IMR-90 (cell line): ENCODE measurements around the gene PSMD8. TPM values are rescaled to one million over a fixed set of nuclear protein-coding genes. Genes with fewer than 3 reads are reported as not detected.

Source experiments
- ATAC-seq: fragments of 200-7000 bp; cut with Tn5 transposase; 2 replicates; pipeline ENCODE4 v1.9.1; 2020; ENCODE audit warnings: low read depth, mild to moderate bottlenecking, moderate library complexity
- BruUV-seq: library from RNA; stranded (reverse); fragments of 400-500 nt; replicated peaks from 2 replicates; lab custom pipeline; 2021; lab: Mats Ljungman, UMichigan
- CTCF ChIA-PET: fragments of 300-600 bp; formaldehyde crosslinking; extraction: SDS; loops from one replicate; lab custom pipeline; 2021; ENCODE audit warnings: antibody characterized with exemption; lab: Yijun Ruan, JAX
- POLR2A ChIA-PET: fragments of 300-600 bp; sonication (Branson Sonifier 250); formaldehyde crosslinking; loops from one replicate; lab custom pipeline; 2022; ENCODE audit warnings: antibody characterized with exemption; ENCODE audit not compliant: unreplicated experiment; lab: Charles Lee
- DNase-seq: peaks from one replicate; pipeline ENCODE4 v3.0.0; 2013
- H2AFZ ChIP-seq: replicated peaks from 2 replicates; pipeline ENCODE3; 2013; ENCODE audit warnings: low read length, mild to moderate bottlenecking; ENCODE audit not compliant: poor library complexity
- H2AK5ac ChIP-seq: 2 replicates; pipeline ENCODE4 v1.6.1; 2013; ENCODE audit warnings: low read depth, low read length, inconsistent platforms
- H2AK9ac ChIP-seq: replicated peaks from 2 replicates; pipeline ENCODE3; 2013; ENCODE audit warnings: mild to moderate bottlenecking, low read depth, low read length, moderate library complexity; ENCODE audit not compliant: poor library complexity
- H2BK120ac ChIP-seq: 2 replicates; pipeline ENCODE4 v1.6.1; 2013; ENCODE audit warnings: low read depth, low read length, inconsistent platforms
- H2BK15ac ChIP-seq: 3 replicates; pipeline ENCODE4 v1.6.1; 2013; ENCODE audit warnings: low read depth, low read length, inconsistent platforms
- H2BK20ac ChIP-seq: 2 replicates; pipeline ENCODE4 v1.6.1; 2013; ENCODE audit warnings: low read depth, mild to moderate bottlenecking, inconsistent platforms, low read length, moderate library complexity
- H2BK5ac ChIP-seq: 2 replicates; pipeline ENCODE4 v1.6.1; 2013; ENCODE audit warnings: mild to moderate bottlenecking, low read depth, low read length, inconsistent platforms; ENCODE audit not compliant: poor library complexity, severe bottlenecking
- H3K14ac ChIP-seq: replicated peaks from 2 replicates; pipeline ENCODE4 v1.6.1; 2013; ENCODE audit warnings: low read depth, low read length, inconsistent platforms
- H3K18ac ChIP-seq: 2 replicates; pipeline ENCODE4 v1.6.1; 2013; ENCODE audit warnings: low read depth, low read length, control low read depth
- H3K23ac ChIP-seq: 2 replicates; pipeline ENCODE4 v1.6.1; 2013; ENCODE audit warnings: low read depth, low read length, inconsistent platforms
- H3K27ac ChIP-seq: 2 replicates; pipeline ENCODE4 v1.5.1; 2013; ENCODE audit warnings: mild to moderate bottlenecking, control low read depth, low read length; ENCODE audit not compliant: insufficient read depth
- H3K27me3 ChIP-seq: 2 replicates; pipeline ENCODE4 v1.6.1; 2013; ENCODE audit warnings: low read length; ENCODE audit not compliant: control insufficient read depth, insufficient read depth
- H3K36me3 ChIP-seq: 2 replicates; pipeline ENCODE4 v1.6.1; 2013; ENCODE audit warnings: low read length, mixed read lengths; ENCODE audit not compliant: control insufficient read depth, insufficient read depth
- H3K4ac ChIP-seq: 2 replicates; pipeline ENCODE4 v1.6.1; 2013; ENCODE audit warnings: low read depth, low read length, inconsistent platforms
- H3K4me1 ChIP-seq: 2 replicates; pipeline ENCODE4 v1.6.1; 2013; ENCODE audit warnings: low read length, mixed read lengths; ENCODE audit not compliant: control insufficient read depth, insufficient read depth
- H3K4me2 ChIP-seq: 2 replicates; pipeline ENCODE4 v1.6.1; 2013; ENCODE audit warnings: low read depth, mild to moderate bottlenecking, control low read depth, low read length, moderate library complexity
- H3K4me3 ChIP-seq: 2 replicates; pipeline ENCODE4 v1.5.1; 2013; ENCODE audit warnings: low read depth, mild to moderate bottlenecking, control low read depth, low read length, moderate library complexity; ENCODE audit not compliant: insufficient read depth
- H3K56ac ChIP-seq: 2 replicates; pipeline ENCODE4 v1.6.1; 2013; ENCODE audit warnings: low read length, inconsistent platforms; ENCODE audit not compliant: insufficient read depth; ENCODE audit errors: extremely low read depth
- H3K79me1 ChIP-seq, 2 experiments: 2 replicates each; pipeline ENCODE4 v1.6.1; 2013; ENCODE audit warnings: low read length in 2 of 2, inconsistent platforms in 1 of 2, low read depth in 1 of 2
- H3K9ac ChIP-seq: 2 replicates; pipeline ENCODE4 v1.6.1; 2013; ENCODE audit warnings: low read depth, low read length, control low read depth
- H3K9me1 ChIP-seq: 2 replicates; pipeline ENCODE4 v1.6.1; 2013; ENCODE audit warnings: low read length, inconsistent platforms; ENCODE audit not compliant: insufficient read depth
- H3K9me3 ChIP-seq: 2 replicates; pipeline ENCODE4 v1.6.1; 2013; ENCODE audit warnings: low read length; ENCODE audit not compliant: control insufficient read depth, insufficient read depth
- H4K20me1 ChIP-seq: 2 replicates; pipeline ENCODE4 v1.6.1; 2013; ENCODE audit warnings: low read length, inconsistent platforms; ENCODE audit not compliant: insufficient read depth
- H4K5ac ChIP-seq: 2 replicates; pipeline ENCODE4 v1.6.1; 2013; ENCODE audit warnings: mild to moderate bottlenecking, low read depth, low read length, control low read depth
- H4K8ac ChIP-seq, 2 experiments: 2 replicates each; pipeline ENCODE4 v1.6.1; 2013; ENCODE audit warnings: low read depth in 2 of 2, low read length in 2 of 2, control low read depth in 1 of 2, inconsistent platforms in 1 of 2
- H4K91ac ChIP-seq: 2 replicates; pipeline ENCODE4 v1.6.1; 2013; ENCODE audit warnings: low read depth, low read length, inconsistent platforms; ENCODE audit not compliant: insufficient read depth
- BHLHE40 ChIP-seq: fragments of 150-350 bp; IDR thresholded peaks from 2 replicates; pipeline ENCODE4 v1.6.1; 2016; ENCODE audit warnings: mild to moderate bottlenecking, low read depth, low read length
- CEBPB ChIP-seq: IDR thresholded peaks from 2 replicates; pipeline ENCODE4 v1.6.1; 2012; ENCODE audit warnings: low read depth, low read length, improper control_type of control experiment
- CHD1 ChIP-seq: IDR thresholded peaks from 2 replicates; pipeline ENCODE4 v1.6.1; 2012; ENCODE audit warnings: low read depth, low read length, improper control_type of control experiment
- CTCF ChIP-seq: conservative IDR thresholded peaks from 2 replicates; pipeline ENCODE4 v1.5.1; 2012; ENCODE audit warnings: mild to moderate bottlenecking, low read depth, low read length, improper control_type of control experiment
- ELK1 ChIP-seq: fragments of 150-350 bp; IDR thresholded peaks from 2 replicates; pipeline ENCODE4 v1.6.1; 2016; ENCODE audit warnings: low read depth, mild to moderate bottlenecking, low read length, moderate library complexity, borderline replicate concordance
- FOS ChIP-seq: fragments of 150-350 bp; IDR thresholded peaks from 2 replicates; pipeline ENCODE4 v1.6.1; 2016; ENCODE audit warnings: low read depth, low read length
- MAFK ChIP-seq: IDR thresholded peaks from 2 replicates; pipeline ENCODE4 v1.6.1; 2012; ENCODE audit warnings: low read depth, low read length, improper control_type of control experiment
- MAZ ChIP-seq: IDR thresholded peaks from 2 replicates; pipeline ENCODE4 v1.6.1; 2012; ENCODE audit warnings: low read depth, mild to moderate bottlenecking, low read length, improper control_type of control experiment, moderate library complexity, borderline replicate concordance
- MXI1 ChIP-seq: IDR thresholded peaks from 2 replicates; pipeline ENCODE4 v1.6.1; 2012; ENCODE audit warnings: low read depth, mild to moderate bottlenecking, low read length, moderate library complexity, borderline replicate concordance
- NFE2L2 ChIP-seq: fragments of 150-350 bp; IDR thresholded peaks from 2 replicates; pipeline ENCODE4 v1.6.1; 2016; ENCODE audit warnings: low read depth, mild to moderate bottlenecking, low read length
- RAD21 ChIP-seq: IDR thresholded peaks from 2 replicates; pipeline ENCODE4 v1.6.1; 2012; ENCODE audit warnings: low read length, improper control_type of control experiment
- RCOR1 ChIP-seq: IDR thresholded peaks from 2 replicates; pipeline ENCODE4 v1.6.1; 2012; ENCODE audit warnings: mild to moderate bottlenecking, low read length, improper control_type of control experiment; ENCODE audit not compliant: insufficient replicate concordance
- RFX5 ChIP-seq: IDR thresholded peaks from 2 replicates; pipeline ENCODE4 v1.8.0; 2012; ENCODE audit warnings: low read depth, mild to moderate bottlenecking, low read length, moderate library complexity
- SMC3 ChIP-seq: fragments of 150-350 bp; IDR thresholded peaks from 2 replicates; pipeline ENCODE4 v1.6.1; 2016; ENCODE audit warnings: low read depth, mild to moderate bottlenecking, antibody characterized with exemption, low read length, moderate library complexity
- USF2 ChIP-seq: fragments of 150-350 bp; IDR thresholded peaks from 2 replicates; pipeline ENCODE4 v1.6.1; 2017; ENCODE audit warnings: mild to moderate bottlenecking, antibody characterized with exemption, low read length, low read depth
- WGBS, 2 experiments: methylation state at CpG; one replicate each; pipeline versions ENCODE4 v1.1.5 to v1.1.7; 2013; ENCODE audit warnings: missing lambda C conversion rate in 2 of 2; ENCODE audit not compliant: insufficient read length in 1 of 2; ENCODE audit errors: extremely low coverage in 2 of 2; 5-methylcytosine and 5-hydroxymethylcytosine counted together
- dilution Hi-C: fragments of 300-500 bp; cut with HindIII; formaldehyde crosslinking; loops from one replicate; pipeline ENCODE4 v1.14.3; 2018; ENCODE audit warnings: low sequenced_read_pairs; ENCODE audit not compliant: unreplicated experiment
- in situ Hi-C: fragments of 300-500 bp; cut with MboI; formaldehyde crosslinking; loops from 3 replicates; pipeline ENCODE4 v1.14.3; 2019; ENCODE audit warnings: low sequenced_read_pairs, inconsistent platforms, mixed read lengths
- intact Hi-C: fragments of 100-400 bp; cut with micrococcal nuclease; formaldehyde crosslinking; loops from 2 replicates; pipeline ENCODE4 v1.10.0; 2022
- polyA plus RNA-seq, 3 experiments: library from polyadenylated mRNA; depleted of rRNA; stranded (reverse); fragments of >200 nt; gene quantifications; 2 replicates each; pipeline ENCODE4 v1.2.3, GENCODE V29; 2012; ENCODE audit warnings: low replicate concordance in 1 of 3
- total RNA-seq: library from RNA; depleted of rRNA; stranded (reverse); fragments of >200 nt; gene quantifications from 2 replicates; pipeline ENCODE4 v1.2.3, GENCODE V29; 2012

The PSMD8 gene
- total and polyA plus RNA-seq, 2 of the 4 experiments (the other 2 are of a cell fraction): 475 to 644 TPM

- Histone ChIP-seq H2AK9ac (no peak overlapping the region), H2AK5ac (no peak overlapping the region), H3K56ac (no peak overlapping the region), H3K9me1 (peaks cover 3% of the 10 kb centered on the region; the same call in 1 of the 2 replicates), H2BK5ac (no peak overlapping the region), H3K9ac (no peak overlapping the region), H3K79me1 (peaks cover 11 to 31% of the 10 kb centered on the region in 2 experiments; a peak in 3 of 4 replicates), H3K4me3 (no peak overlapping the region), H3K27me3 (no peaks in the 10 kb centered on the region), H3K36me3 (peaks cover 25% of the 10 kb centered on the region), H3K9me3 (no peaks in the 10 kb centered on the region), H3K23ac (no peak overlapping the region), H3K14ac (no peak overlapping the region), H3K4me2 (no peak overlapping the region), H2BK15ac (no peak overlapping the region), H3K4ac (no peak overlapping the region), H4K8ac (no peak overlapping the region), H4K20me1 (no peaks in the 10 kb centered on the region), H2BK120ac (no peak overlapping the region), H3K4me1 (peaks cover 4% of the 10 kb centered on the region), H2BK20ac (no peak overlapping the region), H3K18ac (no peak overlapping the region), H4K91ac (no peak overlapping the region), H2AFZ (no peak overlapping the region), H4K5ac (no peak overlapping the region), H3K27ac (no peak overlapping the region)
- dilution Hi-C loops: no loop called here
- ChIA-PET POLR2A (interaction anchor here (0.5 kb wide), 1 partner anchor 192 kb away, joined by 3 read pairs; no protein-coding TSS in a partner anchor), CTCF (interaction anchor here (0.6 to 1.0 kb wide), 2 partner anchors 10 to 476 kb away, joined by 3 read pairs; partner anchors contain the start of gene FAM98C)
- no TSS peak for BruUV-seq
- ATAC-seq: peak; percentile 3; the same call in 1 of the 2 replicates
- intact Hi-C loops: no loop called here
- 83% methylated on average over 4 of the region's 6 CpGs; no CpG with 5 or more reads in 1 of the 2 experiments for WGBS, 2 experiments
- in situ Hi-C loops: no loop called here
- DNase-seq: peak; percentile 63
- no peak for TF ChIP-seq RCOR1
- TF ChIP-seq CTCF: no peak
- TF ChIP-seq CEBPB: no peak
- no peak for TF ChIP-seq CHD1
- peak; percentile 56; the same call in 1 of the 2 replicates for TF ChIP-seq MAZ
- no peak for TF ChIP-seq USF2
- TF ChIP-seq MXI1: 0 out of 2 replicates have a peak, but pooled peaks have one; percentile 36
- TF ChIP-seq SMC3: no peak
- no peak for TF ChIP-seq FOS
- TF ChIP-seq RAD21: no peak
- TF ChIP-seq BHLHE40: no peak
- no peak for TF ChIP-seq ELK1
- TF ChIP-seq RFX5: peak; percentile 61
- no peak for TF ChIP-seq MAFK
- TF ChIP-seq NFE2L2: no peak
Observed at GRCh38 chr19:38392707-38393308, 18.4 kb downstream of the PSMD8 start.
